ENCODE results near the gene PARD3B.

- TF ChIP-seq REST (IDR thresholded peaks at IDR 0.05; ENCODE audit: low read depth) (no peak), CTCF (IDR thresholded peaks at IDR 0.05 in 2 of 3, conservative IDR thresholded peaks at IDR 0.05 in 1 of 3; ENCODE audit: borderline replicate concordance in 1 of 3, insufficient read depth in 1 of 3, low read depth in 2 of 3, low read length in 2 of 3) (no peak), EGR1 (IDR thresholded peaks at IDR 0.05; ENCODE audit: low read depth) (no peak)
Observed at GRCh38 chr2:205435970-205436369, 890.7 kb downstream of the PARD3B start.
